HL-60 (cell line): ENCODE results near the gene EHBP1.

Experiments
- POLR2AphosphoS5 ChIP-seq: IDR thresholded peaks from 2 replicates; pipeline ENCODE4 v1.6.1; 2012; ENCODE audit warnings: low read depth
- REST ChIP-seq: IDR thresholded peaks from 2 replicates; pipeline ENCODE4 v1.6.1; 2012; ENCODE audit warnings: low read depth; ENCODE audit not compliant: insufficient replicate concordance
- TF ChIP-seq, protein P1 (sequence below): IDR thresholded peaks from one replicate; pipeline ENCODE4 v1.5.1; 2011; ENCODE audit warnings: low read length, control low read depth, inconsistent platforms; ENCODE audit not compliant: insufficient read depth

DNA sequence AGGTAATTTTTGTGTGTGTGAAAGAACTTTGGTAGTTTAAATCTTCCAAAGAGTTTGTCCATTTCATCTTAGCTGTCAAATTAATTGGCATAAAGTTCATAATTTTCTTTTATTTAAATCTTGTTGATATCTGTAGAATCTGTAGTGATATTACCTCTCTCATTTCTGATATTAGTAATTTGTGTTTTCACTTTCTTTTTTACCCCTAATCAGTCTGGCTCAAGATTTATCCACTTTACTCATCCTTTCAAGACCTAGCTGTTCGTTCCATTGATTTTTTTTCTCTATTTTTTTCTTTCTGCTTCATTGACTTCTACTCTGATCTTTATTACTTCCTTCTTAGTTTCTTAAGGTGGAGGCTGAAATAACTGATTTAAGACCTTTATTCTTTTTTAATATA, 202.6 kb downstream of the EHBP1 start:
- no peak for TF ChIP-seq REST
- TF ChIP-seq, protein P1, sequence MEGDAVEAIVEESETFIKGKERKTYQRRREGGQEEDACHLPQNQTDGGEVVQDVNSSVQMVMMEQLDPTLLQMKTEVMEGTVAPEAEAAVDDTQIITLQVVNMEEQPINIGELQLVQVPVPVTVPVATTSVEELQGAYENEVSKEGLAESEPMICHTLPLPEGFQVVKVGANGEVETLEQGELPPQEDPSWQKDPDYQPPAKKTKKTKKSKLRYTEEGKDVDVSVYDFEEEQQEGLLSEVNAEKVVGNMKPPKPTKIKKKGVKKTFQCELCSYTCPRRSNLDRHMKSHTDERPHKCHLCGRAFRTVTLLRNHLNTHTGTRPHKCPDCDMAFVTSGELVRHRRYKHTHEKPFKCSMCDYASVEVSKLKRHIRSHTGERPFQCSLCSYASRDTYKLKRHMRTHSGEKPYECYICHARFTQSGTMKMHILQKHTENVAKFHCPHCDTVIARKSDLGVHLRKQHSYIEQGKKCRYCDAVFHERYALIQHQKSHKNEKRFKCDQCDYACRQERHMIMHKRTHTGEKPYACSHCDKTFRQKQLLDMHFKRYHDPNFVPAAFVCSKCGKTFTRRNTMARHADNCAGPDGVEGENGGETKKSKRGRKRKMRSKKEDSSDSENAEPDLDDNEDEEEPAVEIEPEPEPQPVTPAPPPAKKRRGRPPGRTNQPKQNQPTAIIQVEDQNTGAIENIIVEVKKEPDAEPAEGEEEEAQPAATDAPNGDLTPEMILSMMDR = no peak
- no peak for TF ChIP-seq POLR2AphosphoS5
